ENCODE results near the gene TRIM62.
A peak's percentile ranks its signal among the peaks of the same experiment; 100 is the strongest.
"Not testable (repeated sequence)": the region's sequence is repeated elsewhere in the genome, so short reads cannot be mapped to it uniquely, and the experiment has no call there.

TRIM62 gene

GRCh38 chr1:33128781-33129180 lies 53.1 kb downstream of the TRIM62 start:
- TF ChIP-seq CTCF (IDR thresholded peaks at IDR 0.05; ENCODE audit: low read depth, low read length, missing control alignments): no peak

GRCh38 chr1:33127001-33127823 lies 54.6 kb downstream of the TRIM62 start:
- DNase-seq (ENCODE audit: extremely low read depth, low read depth): peak; percentile 98
- H3K4me3 ChIP-seq (replicated peaks; ENCODE audit: low read depth, low read length): peak overlapping the region; percentile 74
- peak; percentile 96 for TF ChIP-seq CTCF (IDR thresholded peaks at IDR 0.05; ENCODE audit: low read depth, low read length, missing control alignments)

More at GRCh38 chr1:33128781-33129180, 53.1 kb downstream of the TRIM62 start:
- no peak overlapping the region for H3K4me3 ChIP-seq (replicated peaks; ENCODE audit: low read depth, low read length)
- no peak for DNase-seq (ENCODE audit: extremely low read depth, low read depth)

GRCh38 chr1:33126411-33127000 lies 55.3 kb downstream of the TRIM62 start:
- TF ChIP-seq CTCF (IDR thresholded peaks at IDR 0.05; ENCODE audit: low read depth, low read length, missing control alignments): no peak
- no peak for DNase-seq (ENCODE audit: extremely low read depth, low read depth)
- peak overlapping the region; percentile 74 for H3K4me3 ChIP-seq (replicated peaks; ENCODE audit: low read depth, low read length)

GRCh38 chr1:33124647-33125046 lies 57.2 kb downstream of the TRIM62 start:
- not testable (repeated sequence) for DNase-seq (ENCODE audit: extremely low read depth, low read depth)

GRCh38 chr1:33123266-33123665 lies 58.6 kb downstream of the TRIM62 start:
- no peak overlapping the region for H3K4me3 ChIP-seq (replicated peaks; ENCODE audit: low read depth, low read length)
- no peak for TF ChIP-seq CTCF (IDR thresholded peaks at IDR 0.05; ENCODE audit: low read depth, low read length, missing control alignments)
- no peak for DNase-seq (ENCODE audit: extremely low read depth, low read depth)

More at GRCh38 chr1:33124647-33125046, 57.2 kb downstream of the TRIM62 start:
- not testable (repeated sequence) for H3K4me3 ChIP-seq (replicated peaks; ENCODE audit: low read depth, low read length)

GRCh38 chr1:33122483-33123178 lies 59.2 kb downstream of the TRIM62 start:
- DNase-seq (ENCODE audit: extremely low read depth, low read depth): no peak
- H3K4me3 ChIP-seq (replicated peaks; ENCODE audit: low read depth, low read length): no peak overlapping the region
- TF ChIP-seq CTCF (IDR thresholded peaks at IDR 0.05; ENCODE audit: low read depth, low read length, missing control alignments): no peak

GRCh38 chr1:33121728-33122127 lies 60.1 kb downstream of the TRIM62 start:
- H3K4me3 ChIP-seq (replicated peaks; ENCODE audit: low read depth, low read length): no peak overlapping the region
- no peak for TF ChIP-seq CTCF (IDR thresholded peaks at IDR 0.05; ENCODE audit: low read depth, low read length, missing control alignments)

More at GRCh38 chr1:33121728-33122127, 60.1 kb downstream of the TRIM62 start:
- DNase-seq (ENCODE audit: extremely low read depth, low read depth): no peak

Measured in HFF-Myc (cell line).